GM12878 (cell line): Measurements from ENCODE around the gene SNAPC2. TPM values are rescaled to one million over a fixed set of nuclear protein-coding genes. Genes with fewer than 3 reads are reported as not detected.

Experiments
- ATAC-seq: fragments of 200-7000 bp; cut with Tn5 transposase; 3 replicates; pipeline ENCODE4 v1.9.1; 2020; ENCODE audit warnings: mild to moderate bottlenecking, moderate library complexity
- BruUV-seq: library from RNA; stranded (reverse); fragments of 400-500 nt; replicated peaks from 2 replicates; lab custom pipeline; 2021; lab: Mats Ljungman, UMichigan
- CTCF ChIA-PET: fragments of 300-600 bp; sonication (Branson Sonifier 250); formaldehyde crosslinking; extraction: SDS; loops from one replicate; lab custom pipeline; 2021; ENCODE audit warnings: inconsistent platforms; lab: Yijun Ruan, JAX
- POLR2A ChIA-PET: fragments of 350-600 bp; formaldehyde crosslinking; extraction: SDS; loops from one replicate; lab custom pipeline; 2021; ENCODE audit warnings: inconsistent platforms; lab: Charles Lee
- RAD21 ChIA-PET: fragments of 300-600 bp; sonication (Branson Sonifier 250); formaldehyde crosslinking; loops from one replicate; lab custom pipeline; 2023; ENCODE audit warnings: antibody characterized with exemption; ENCODE audit not compliant: unreplicated experiment; lab: Charles Lee
- SMC1A ChIA-PET: fragments of 300-600 bp; sonication (Branson Sonifier 250); formaldehyde crosslinking; loops from one replicate; lab custom pipeline; 2023; ENCODE audit not compliant: unreplicated experiment, uncharacterized antibody; lab: Charles Lee
- DNase-seq: peaks from one replicate; pipeline ENCODE4 v3.0.0-alpha.2; 2011; ENCODE audit warnings: low read depth, low spot score
- FAIRE-seq: peaks from 3 replicates; lab custom pipeline; 2011; peaks lifted over from hg19 to GRCh38; lab: Jason Lieb, UNC
- H2AFZ ChIP-seq: 2 replicates; pipeline ENCODE4 v1.6.0; 2011; ENCODE audit warnings: low read depth, low read length, control low read depth; ENCODE audit not compliant: control insufficient read depth
- H3K27ac ChIP-seq: 2 replicates; pipeline ENCODE4 v1.5.1; 2011; ENCODE audit warnings: control low read depth; ENCODE audit not compliant: control insufficient read depth, insufficient read depth
- H3K27me3 ChIP-seq, 2 experiments: replicated peaks in 1 of 2; 2 replicates each; pipeline versions ENCODE4 v1.6.0 to v1.6.1; 2011; ENCODE audit warnings: low read length in 1 of 2; ENCODE audit not compliant: control insufficient read depth in 2 of 2, insufficient read depth in 2 of 2
- H3K36me3 ChIP-seq, 2 experiments: 2 replicates each; pipeline ENCODE4 v1.5.1; 2011; ENCODE audit warnings: low read length in 1 of 2; ENCODE audit not compliant: control insufficient read depth in 2 of 2, insufficient read depth in 2 of 2
- H3K4me1 ChIP-seq: 2 replicates; pipeline ENCODE4 v1.6.1; 2011; ENCODE audit warnings: mild to moderate bottlenecking, low read length, moderate library complexity, mixed read lengths; ENCODE audit not compliant: control insufficient read depth, insufficient read depth
- H3K4me2 ChIP-seq: 2 replicates; pipeline ENCODE4 v1.6.0; 2011; ENCODE audit warnings: control low read depth; ENCODE audit not compliant: control insufficient read depth, insufficient read depth
- H3K4me3 ChIP-seq: fragments of 200-600 bp; sonication (generic); 2 replicates; pipeline ENCODE4 v1.5.1; 2016
- H3K79me2 ChIP-seq: 2 replicates; pipeline ENCODE4 v1.6.0; 2011; ENCODE audit warnings: low read length; ENCODE audit not compliant: control insufficient read depth, insufficient read depth
- H3K9ac ChIP-seq: 2 replicates; pipeline ENCODE4 v1.8.0; 2011; ENCODE audit warnings: low read length, control low read depth, mixed read lengths; ENCODE audit not compliant: control insufficient read depth, insufficient read depth
- H3K9me3 ChIP-seq: replicated peaks from 3 replicates; pipeline ENCODE4 v1.5.1; 2011; ENCODE audit warnings: mild to moderate bottlenecking, low read length; ENCODE audit not compliant: control insufficient read depth, insufficient read depth
- H4K20me1 ChIP-seq: 2 replicates; pipeline ENCODE4 v1.6.0; 2011; ENCODE audit not compliant: control insufficient read depth, insufficient read depth
- ATF7 ChIP-seq: fragments of 450-650 bp; IDR thresholded peaks from 2 replicates; pipeline ENCODE4 v1.6.1; 2016; ENCODE audit warnings: low read depth, mild to moderate bottlenecking
- EED ChIP-seq: sonication (generic); IDR thresholded peaks from 2 replicates; pipeline ENCODE4 v1.6.1; 2016; ENCODE audit warnings: antibody characterized with exemption, low read depth
- NFIC ChIP-seq: IDR thresholded peaks from 2 replicates; pipeline ENCODE4 v1.6.1; 2012; ENCODE audit warnings: low read depth, mild to moderate bottlenecking, inconsistent platforms, low read length, moderate library complexity
- RELA ChIP-seq: fragments of 450-650 bp; IDR thresholded peaks from 2 replicates; pipeline ENCODE4 v1.8.0; 2014; ENCODE audit warnings: borderline replicate concordance; ENCODE audit not compliant: partially characterized antibody
- WGBS: methylation state at CpG from one replicate; pipeline ENCODE4 v1.1.6; 2016; ENCODE audit warnings: low lambda C conversion rate; ENCODE audit not compliant: insufficient replicate concordance, insufficient coverage; ENCODE audit errors: missing lambda C conversion rate; 5-methylcytosine and 5-hydroxymethylcytosine counted together
- in situ Hi-C: fragments of 300-500 bp; cut with MboI; formaldehyde crosslinking; loops from 9 replicates; pipeline ENCODE4 v1.14.3; 2018; ENCODE audit warnings: mixed read lengths
- intact Hi-C: fragments of 100-400 bp; cut with micrococcal nuclease; formaldehyde crosslinking; loops from one replicate; pipeline ENCODE4 v1.14.2; 2022; ENCODE audit not compliant: unreplicated experiment
- polyA plus RNA-seq, 11 experiments: library from polyadenylated mRNA; depleted of rRNA in 4 of 11; unstranded in 6 of 11; stranded (reverse) in 5 of 11; fragments of >200 nt; fragmentation: Nextera tagmentation in 4 of 11; fragmentation: Illumina TruSeq in 1 of 11; extraction: Ambion mirVana in 4 of 11; extraction: Trizol in 1 of 11; gene quantifications; 1 replicate in 1 of 11; 2 replicates in 10 of 11; pipeline versions ENCODE4 v1.2.1 to v1.2.3, GENCODE V29; 2011 to 2016; ENCODE audit warnings: inconsistent platforms in 2 of 11, missing spikeins in 2 of 11, low read depth in 1 of 11
- total RNA-seq, 4 experiments: library from RNA; depleted of rRNA in 3 of 4; stranded (reverse); fragments of >200 nt in 3 of 4; fragmentation: Illumina TruSeq in 1 of 4; extraction: Trizol in 1 of 4; gene quantifications; 2 replicates each; pipeline versions ENCODE4 v1.2.1 to v1.2.3, GENCODE V29; 2013 to 2021
- TF ChIP-seq, protein P1 (sequence below): fragments of 450-650 bp; formaldehyde crosslinking; IDR thresholded peaks from 2 replicates; pipeline ENCODE4 v1.4.0; 2022; ENCODE audit warnings: mild to moderate bottlenecking, moderate library complexity

The SNAPC2 gene
- total and polyA plus RNA-seq, 10 of the 15 experiments (the other 5 are each of a cell fraction or from before 2014, with no cell fraction given): 0.19 to 20.8 (median 12.6) TPM

DNA sequence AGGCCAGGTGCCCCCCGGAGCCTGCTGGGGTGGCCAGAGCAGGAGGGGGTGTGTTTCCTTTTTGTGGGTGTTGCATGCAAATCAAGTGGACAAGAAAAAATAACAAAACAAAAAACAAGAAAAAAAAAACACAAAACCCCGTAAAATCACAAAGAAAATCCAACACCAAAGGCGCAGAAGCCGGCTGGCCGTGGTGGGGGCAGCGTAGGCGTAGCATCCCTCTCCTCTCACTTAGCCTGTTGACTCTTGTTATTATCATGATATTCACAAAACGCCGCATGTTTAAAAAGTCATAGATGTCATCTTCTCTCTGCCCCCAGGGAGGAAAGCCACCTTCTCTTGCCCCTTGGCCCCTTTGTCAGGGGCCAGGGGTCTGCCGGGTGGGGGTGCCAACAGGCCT lies 6.5 kb upstream of the SNAPC2 start:
- no peak for DNase-seq
- in situ Hi-C loops (no loop called here), intact Hi-C loops (no loop called here)
- Histone ChIP-seq H3K79me2 (no peaks in the 10 kb centered on the region), H3K4me3 (no peak overlapping the region), H3K27me3 (peaks cover 8 to 17% of the 10 kb centered on the region in 2 experiments), H3K27ac (no peak overlapping the region), H3K4me1 (no peaks in the 10 kb centered on the region), H2AFZ (no peak overlapping the region), H3K36me3 (peaks cover 0 to 14% of the 10 kb centered on the region in 2 experiments; a peak in 3 of 4 replicates), H3K9me3 (no peaks in the 10 kb centered on the region; the same call in 2 of the 3 replicates), H4K20me1 (no peaks in the 10 kb centered on the region), H3K4me2 (no peak overlapping the region), H3K9ac (no peak overlapping the region)
- TF ChIP-seq, protein P1, sequence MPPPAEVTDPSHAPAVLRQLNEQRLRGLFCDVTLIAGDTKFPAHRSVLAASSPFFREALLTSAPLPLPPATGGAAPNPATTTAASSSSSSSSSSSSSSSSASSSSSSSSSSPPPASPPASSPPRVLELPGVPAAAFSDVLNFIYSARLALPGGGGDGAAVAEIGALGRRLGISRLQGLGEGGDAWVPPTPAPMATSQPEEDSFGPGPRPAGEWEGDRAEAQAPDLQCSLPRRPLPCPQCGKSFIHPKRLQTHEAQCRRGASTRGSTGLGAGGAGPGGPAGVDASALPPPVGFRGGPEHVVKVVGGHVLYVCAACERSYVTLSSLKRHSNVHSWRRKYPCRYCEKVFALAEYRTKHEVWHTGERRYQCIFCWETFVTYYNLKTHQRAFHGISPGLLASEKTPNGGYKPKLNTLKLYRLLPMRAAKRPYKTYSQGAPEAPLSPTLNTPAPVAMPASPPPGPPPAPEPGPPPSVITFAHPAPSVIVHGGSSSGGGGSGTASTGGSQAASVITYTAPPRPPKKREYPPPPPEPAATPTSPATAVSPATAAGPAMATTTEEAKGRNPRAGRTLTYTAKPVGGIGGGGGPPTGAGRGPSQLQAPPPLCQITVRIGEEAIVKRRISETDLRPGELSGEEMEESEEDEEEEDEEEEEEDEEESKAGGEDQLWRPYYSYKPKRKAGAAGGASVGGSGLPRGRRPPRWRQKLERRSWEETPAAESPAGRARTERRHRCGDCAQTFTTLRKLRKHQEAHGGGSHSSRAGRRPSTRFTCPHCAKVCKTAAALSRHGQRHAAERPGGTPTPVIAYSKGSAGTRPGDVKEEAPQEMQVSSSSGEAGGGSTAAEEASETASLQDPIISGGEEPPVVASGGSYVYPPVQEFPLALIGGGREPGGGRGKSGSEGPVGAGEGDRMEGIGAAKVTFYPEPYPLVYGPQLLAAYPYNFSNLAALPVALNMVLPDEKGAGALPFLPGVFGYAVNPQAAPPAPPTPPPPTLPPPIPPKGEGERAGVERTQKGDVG (CRISPR knock-in tag): no peak
- TF ChIP-seq ATF7: no peak
- no peak for TF ChIP-seq EED
- TF ChIP-seq RELA: no peak
- no peak for TF ChIP-seq NFIC
- FAIRE-seq: no peak
- 39% methylated on average over 10 of the region's 10 CpGs for WGBS
- no peak for ATAC-seq
- ChIA-PET CTCF (no interaction called here), RAD21 (no interaction called here), SMC1A (no interaction called here), POLR2A (no interaction called here)
- BruUV-seq: TSS peak; percentile 67
